Immature natural killer cell (primary cell): ENCODE measurements around the gene RAP2A. TPM values are rescaled to one million over a fixed set of nuclear protein-coding genes. Genes with fewer than 3 reads are reported as not detected.

Experiments
- DNase-seq, 3 donors: peaks; one replicate each; pipeline ENCODE4 v3.0.0; 2022; ENCODE audit warnings: mixed read lengths in 1 of 3
- H3K27ac Mint-ChIP-seq, 6 donors: one replicate each; pipeline ENCODE4 v1.8.0; 2020; ENCODE audit warnings: mixed read lengths in 6 of 6, mild to moderate bottlenecking in 5 of 6, inconsistent platforms in 4 of 6, moderate library complexity in 3 of 6
- H3K27me3 Mint-ChIP-seq, 3 donors: one replicate each; pipeline ENCODE4 v1.8.0; 2020 to 2021; ENCODE audit warnings: low read depth in 3 of 3, mild to moderate bottlenecking in 3 of 3, mixed read lengths in 3 of 3, moderate library complexity in 3 of 3, inconsistent platforms in 1 of 3
- H3K36me3 Mint-ChIP-seq, 3 donors: one replicate each; pipeline ENCODE4 v1.8.0; 2020; ENCODE audit warnings: mixed read lengths in 3 of 3, inconsistent platforms in 2 of 3, mild to moderate bottlenecking in 2 of 3
- H3K4me1 Mint-ChIP-seq, 2 donors: one replicate each; pipeline ENCODE4 v1.8.0; 2020; ENCODE audit warnings: inconsistent platforms in 2 of 2, mild to moderate bottlenecking in 2 of 2, mixed read lengths in 2 of 2, moderate library complexity in 1 of 2
- H3K4me3 Mint-ChIP-seq, 5 donors: one replicate each; pipeline ENCODE4 v1.8.0; 2020; ENCODE audit warnings: mild to moderate bottlenecking in 5 of 5, mixed read lengths in 5 of 5, inconsistent platforms in 3 of 5, moderate library complexity in 3 of 5
- H3K9me3 Mint-ChIP-seq, 6 donors: one replicate each; pipeline ENCODE4 v1.8.0; 2020; ENCODE audit warnings: mild to moderate bottlenecking in 6 of 6, mixed read lengths in 6 of 6, inconsistent platforms in 4 of 6, moderate library complexity in 3 of 6
- polyA plus RNA-seq, 3 donors: library from polyadenylated mRNA; unstranded; fragments of 300-500 nt; fragmentation: Illumina TruSeq; gene quantifications; one replicate each; pipeline ENCODE4 v1.2.3, GENCODE V29; 2021

RAP2A gene
- polyA plus RNA-seq, 3 donors from 2014 or later = 2.8 to 5.6 (median 5.5) TPM

- Mint-ChIP-seq H3K4me1 (no peaks in the 10 kb centered on the region), H3K27ac (peak overlapping the region in 1 of 6 donors; percentile 1), H3K36me3 (peaks cover 0 to 10% (median 0%) of the 10 kb centered on the region in 3 donors), H3K27me3 (peaks cover 0 to 4% (median 2%) of the 10 kb centered on the region in 3 donors), H3K9me3 (no peaks in the 10 kb centered on the region), H3K4me3 (no peak overlapping the region)
- no peak for DNase-seq
Observed at GRCh38 chr13:97475011-97475410, 41.0 kb downstream of the RAP2A start.

GRCh38 chr13:97477844-97478243 lies 43.9 kb downstream of the RAP2A start:
- Mint-ChIP-seq H3K27me3 (peaks cover 0 to 6% (median 2%) of the 10 kb centered on the region in 3 donors), H3K9me3 (no peaks in the 10 kb centered on the region), H3K36me3 (peaks cover 0 to 4% (median 0%) of the 10 kb centered on the region in 3 donors), H3K4me1 (no peaks in the 10 kb centered on the region), H3K27ac (no peak overlapping the region), H3K4me3 (no peak overlapping the region)
- DNase-seq = no peak

GRCh38 chr13:97478247-97478646 lies 44.3 kb downstream of the RAP2A start:
- Mint-ChIP-seq H3K27ac (no peak overlapping the region), H3K27me3 (peaks cover 0 to 6% (median 0%) of the 10 kb centered on the region in 3 donors), H3K9me3 (no peaks in the 10 kb centered on the region), H3K4me1 (no peaks in the 10 kb centered on the region), H3K36me3 (peaks cover 0 to 4% (median 0%) of the 10 kb centered on the region in 3 donors), H3K4me3 (no peak overlapping the region)
- DNase-seq = no peak

- Mint-ChIP-seq H3K27ac (no peak overlapping the region), H3K27me3 (peaks cover 0 to 5% (median 0%) of the 10 kb centered on the region in 3 donors), H3K36me3 (peaks cover 0 to 4% (median 0%) of the 10 kb centered on the region in 3 donors), H3K4me1 (no peaks in the 10 kb centered on the region), H3K9me3 (peaks cover 0 to 2% (median 0%) of the 10 kb centered on the region in 6 donors), H3K4me3 (no peak overlapping the region)
- DNase-seq = no peak
Observed at GRCh38 chr13:97483465-97483864, 49.5 kb downstream of the RAP2A start.

GRCh38 chr13:97484301-97484700 lies 50.3 kb downstream of the RAP2A start:
- Mint-ChIP-seq H3K27ac (no peak overlapping the region), H3K36me3 (peaks cover 0 to 4% (median 0%) of the 10 kb centered on the region in 3 donors), H3K9me3 (peaks cover 0 to 2% (median 0%) of the 10 kb centered on the region in 6 donors), H3K4me3 (no peak overlapping the region), H3K4me1 (no peaks in the 10 kb centered on the region), H3K27me3 (peaks cover 0 to 5% (median 0%) of the 10 kb centered on the region in 3 donors)
- DNase-seq = no peak

GRCh38 chr13:97485320-97485719 lies 51.4 kb downstream of the RAP2A start:
- no peaks in the 10 kb centered on the region for H3K36me3 Mint-ChIP-seq
- H3K27me3 Mint-ChIP-seq = peaks cover 0 to 5% (median 0%) of the 10 kb centered on the region in 3 donors
- no peak for DNase-seq
- H3K4me1 Mint-ChIP-seq = no peaks in the 10 kb centered on the region
- H3K4me3 Mint-ChIP-seq = no peak overlapping the region
- H3K9me3 Mint-ChIP-seq = peaks cover 0 to 2% (median under 1%) of the 10 kb centered on the region in 6 donors
- H3K27ac Mint-ChIP-seq = no peak overlapping the region

- H3K27me3 Mint-ChIP-seq = peaks cover 2 to 7% (median 4%) of the 10 kb centered on the region in 3 donors
- H3K4me3 Mint-ChIP-seq = no peak overlapping the region
- H3K4me1 Mint-ChIP-seq = no peaks in the 10 kb centered on the region
- H3K36me3 Mint-ChIP-seq = no peaks in the 10 kb centered on the region
- DNase-seq = no peak
- peaks cover 0 to 12% (median 8%) of the 10 kb centered on the region in 6 donors for H3K9me3 Mint-ChIP-seq
- H3K27ac Mint-ChIP-seq = no peak overlapping the region
Observed at GRCh38 chr13:97490702-97491307, 56.8 kb downstream of the RAP2A start.

- Mint-ChIP-seq H3K27ac (no peak overlapping the region), H3K4me3 (no peak overlapping the region), H3K4me1 (no peaks in the 10 kb centered on the region), H3K9me3 (peaks cover 0 to 12% (median 8%) of the 10 kb centered on the region in 6 donors), H3K36me3 (no peaks in the 10 kb centered on the region), H3K27me3 (peaks cover 2 to 6% (median 4%) of the 10 kb centered on the region in 3 donors)
- no peak for DNase-seq
Observed at GRCh38 chr13:97491452-97491851, 57.5 kb downstream of the RAP2A start.

- no peak for DNase-seq
- Mint-ChIP-seq H3K4me3 (no peak overlapping the region), H3K27ac (no peak overlapping the region), H3K27me3 (peaks cover 2 to 4% (median 4%) of the 10 kb centered on the region in 3 donors), H3K9me3 (peaks cover 0 to 12% (median 8%) of the 10 kb centered on the region in 6 donors), H3K4me1 (no peaks in the 10 kb centered on the region), H3K36me3 (no peaks in the 10 kb centered on the region)
Observed at GRCh38 chr13:97492257-97492656, 58.3 kb downstream of the RAP2A start.

- no peak overlapping the region for H3K27ac Mint-ChIP-seq
Observed at GRCh38 chr13:97492684-97493371, 58.9 kb downstream of the RAP2A start.

GRCh38 chr13:97493456-97493855 lies 59.5 kb downstream of the RAP2A start:
- no peak for DNase-seq
- no peaks in the 10 kb centered on the region for H3K4me1 Mint-ChIP-seq
- no peak overlapping the region for H3K4me3 Mint-ChIP-seq
- peaks cover 4% of the 10 kb centered on the region in 3 donors for H3K27me3 Mint-ChIP-seq
- no peak overlapping the region for H3K27ac Mint-ChIP-seq
- no peaks in the 10 kb centered on the region for H3K36me3 Mint-ChIP-seq
- peaks cover 0 to 12% (median 7%) of the 10 kb centered on the region in 6 donors for H3K9me3 Mint-ChIP-seq

More at GRCh38 chr13:97492684-97493371, 58.9 kb downstream of the RAP2A start:
- DNase-seq = no peak
- H3K9me3 Mint-ChIP-seq = peaks cover 0 to 12% (median 8%) of the 10 kb centered on the region in 6 donors
- H3K4me3 Mint-ChIP-seq = no peak overlapping the region
- H3K36me3 Mint-ChIP-seq = no peaks in the 10 kb centered on the region
- H3K27me3 Mint-ChIP-seq = peaks cover 2 to 4% (median 4%) of the 10 kb centered on the region in 3 donors
- H3K4me1 Mint-ChIP-seq = no peaks in the 10 kb centered on the region

GRCh38 chr13:97495678-97496077 lies 61.7 kb downstream of the RAP2A start:
- DNase-seq = no peak
- H3K27ac Mint-ChIP-seq = no peak overlapping the region
- no peaks in the 10 kb centered on the region for H3K36me3 Mint-ChIP-seq
- H3K27me3 Mint-ChIP-seq = peaks cover 4 to 7% (median 4%) of the 10 kb centered on the region in 3 donors
- no peak overlapping the region for H3K4me3 Mint-ChIP-seq
- peaks cover 0 to 9% (median 8%) of the 10 kb centered on the region in 6 donors for H3K9me3 Mint-ChIP-seq
- H3K4me1 Mint-ChIP-seq = no peaks in the 10 kb centered on the region

GRCh38 chr13:97496511-97496910 lies 62.5 kb downstream of the RAP2A start:
- Mint-ChIP-seq H3K4me1 (no peaks in the 10 kb centered on the region), H3K36me3 (no peaks in the 10 kb centered on the region), H3K27me3 (peaks cover 2 to 7% (median 4%) of the 10 kb centered on the region in 3 donors), H3K4me3 (no peak overlapping the region), H3K9me3 (peaks cover 0 to 9% (median 0%) of the 10 kb centered on the region in 6 donors), H3K27ac (no peak overlapping the region)
- DNase-seq = no peak

GRCh38 chr13:97497400-97497799 lies 63.4 kb downstream of the RAP2A start:
- H3K9me3 Mint-ChIP-seq = peaks cover 0 to 9% (median 0%) of the 10 kb centered on the region in 6 donors

More at GRCh38 chr13:97497400-97497799, 63.4 kb downstream of the RAP2A start:
- DNase-seq = no peak
- no peak overlapping the region for H3K4me3 Mint-ChIP-seq
- no peaks in the 10 kb centered on the region for H3K36me3 Mint-ChIP-seq
- H3K27me3 Mint-ChIP-seq = peaks cover 2 to 7% (median 4%) of the 10 kb centered on the region in 3 donors
- no peak overlapping the region for H3K27ac Mint-ChIP-seq
- no peaks in the 10 kb centered on the region for H3K4me1 Mint-ChIP-seq
